ENCODE measurements around the gene PANK2.
"Not testable (repeated sequence)": the region's sequence is repeated elsewhere in the genome, so short reads cannot be mapped to it uniquely, and the experiment has no call there.

Gene PANK2

GRCh38 chr20:3888622-3889488, at the start of gene PANK2:
PANK2 (plus strand) TSS chr20:3889387.
- DNase-seq (ENCODE audit: low read depth, low spot score), result peak; percentile 98

- DNase-seq (ENCODE audit: low read depth, low spot score), result not testable (repeated sequence)
Observed at GRCh38 chr20:3840201-3840600, 49.0 kb upstream of the PANK2 start.

- no peak for DNase-seq (ENCODE audit: low read depth, low spot score)
Observed at GRCh38 chr20:3842348-3842930, 46.7 kb upstream of the PANK2 start.

- no peak for DNase-seq (ENCODE audit: low read depth, low spot score)
Observed at GRCh38 chr20:3843490-3843889, 45.7 kb upstream of the PANK2 start.

- DNase-seq (ENCODE audit: low read depth, low spot score), result not testable (repeated sequence)
Observed at GRCh38 chr20:3843990-3844619, 45.1 kb upstream of the PANK2 start.

- no peak for DNase-seq (ENCODE audit: low read depth, low spot score)
Observed at GRCh38 chr20:3846378-3846739, 42.8 kb upstream of the PANK2 start.

- peak; percentile 13 for DNase-seq (ENCODE audit: low read depth, low spot score)
Observed at GRCh38 chr20:3846740-3847428, 42.3 kb upstream of the PANK2 start, which contains the start of gene MAVS. MAVS (plus strand) TSS chr20:3846834; CDS start chr20:3854625, 7,791 bp downstream.

- no peak for DNase-seq (ENCODE audit: low read depth, low spot score)
Observed at GRCh38 chr20:3847429-3847940, 41.7 kb upstream of the PANK2 start.

- no peak for DNase-seq (ENCODE audit: low read depth, low spot score)
Observed at GRCh38 chr20:3848565-3848964, 40.6 kb upstream of the PANK2 start.

GRCh38 chr20:3854462-3854871, 34.7 kb upstream of the PANK2 start:
- no peak for DNase-seq (ENCODE audit: low read depth, low spot score)

- DNase-seq (ENCODE audit: low read depth, low spot score), result no peak
Observed at GRCh38 chr20:3857405-3857804, 31.8 kb upstream of the PANK2 start.

GRCh38 chr20:3858689-3859088, 30.5 kb upstream of the PANK2 start:
- no peak for DNase-seq (ENCODE audit: low read depth, low spot score)

- DNase-seq (ENCODE audit: low read depth, low spot score), result no peak
Observed at GRCh38 chr20:3861191-3861590, 28.0 kb upstream of the PANK2 start.

- no peak for DNase-seq (ENCODE audit: low read depth, low spot score)
Observed at GRCh38 chr20:3862333-3862732, 26.9 kb upstream of the PANK2 start.

- DNase-seq (ENCODE audit: low read depth, low spot score), result no peak
Observed at GRCh38 chr20:3863317-3863716, 25.9 kb upstream of the PANK2 start.

- no peak for DNase-seq (ENCODE audit: low read depth, low spot score)
Observed at GRCh38 chr20:3864518-3864917, 24.7 kb upstream of the PANK2 start.

GRCh38 chr20:3865152-3865886, 23.9 kb upstream of the PANK2 start:
- no peak for DNase-seq (ENCODE audit: low read depth, low spot score)

GRCh38 chr20:3865887-3866407, 23.2 kb upstream of the PANK2 start:
- DNase-seq (ENCODE audit: low read depth, low spot score), result no peak

GRCh38 chr20:3866464-3866863, 22.7 kb upstream of the PANK2 start:
- no peak for DNase-seq (ENCODE audit: low read depth, low spot score)

- no peak for DNase-seq (ENCODE audit: low read depth, low spot score)
Observed at GRCh38 chr20:3867802-3868201, 21.4 kb upstream of the PANK2 start.
